NCI-H774 (cell line): Measurements from ENCODE around the gene IGF2.

ENCODE experiments used
- DNase-seq: peaks from one replicate; lab custom pipeline; 2025; lab: John Stamatoyannopoulos, UW

IGF2 gene

DNA sequence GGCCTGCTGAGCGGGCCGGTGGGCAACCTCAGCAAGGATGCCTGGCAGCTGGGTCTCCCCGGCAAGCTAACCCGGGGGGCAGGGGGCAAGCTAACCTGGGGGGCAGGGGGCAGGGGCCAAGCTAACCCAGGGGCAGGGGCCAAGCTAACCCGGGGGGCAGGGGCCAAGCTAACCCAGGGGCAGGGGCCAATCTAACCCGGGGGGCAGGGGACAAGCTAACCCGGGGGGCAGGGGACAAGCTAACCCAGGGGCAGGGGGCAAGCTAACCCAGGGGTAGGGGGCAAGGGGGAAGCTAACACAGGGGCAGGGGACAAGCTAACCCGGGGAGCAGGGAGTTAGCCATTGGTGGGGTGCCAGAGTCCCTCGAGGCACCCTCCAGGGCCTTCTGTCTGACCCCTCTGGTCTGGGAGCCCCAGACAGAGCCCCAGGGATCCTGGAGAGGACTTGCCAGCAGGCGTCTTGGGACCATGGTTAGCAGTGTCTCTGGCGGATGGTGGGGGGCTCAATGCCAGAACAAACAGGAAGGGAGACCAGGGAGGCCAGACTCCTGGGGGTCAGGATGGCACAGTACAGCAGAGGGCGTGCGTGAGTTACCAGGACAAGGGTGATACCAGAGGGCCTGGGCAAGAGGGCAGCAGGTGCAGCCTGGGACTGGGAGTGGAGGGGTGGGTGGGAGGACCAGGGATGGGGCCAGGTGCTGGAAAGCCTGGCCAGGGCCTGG lies 16.1 kb downstream of the IGF2 start:
- DNase-seq = no peak

- DNase-seq = no peak
Measured at GRCh38 chr11:2122222-2122906, 16.8 kb downstream of the IGF2 start.

DNA sequence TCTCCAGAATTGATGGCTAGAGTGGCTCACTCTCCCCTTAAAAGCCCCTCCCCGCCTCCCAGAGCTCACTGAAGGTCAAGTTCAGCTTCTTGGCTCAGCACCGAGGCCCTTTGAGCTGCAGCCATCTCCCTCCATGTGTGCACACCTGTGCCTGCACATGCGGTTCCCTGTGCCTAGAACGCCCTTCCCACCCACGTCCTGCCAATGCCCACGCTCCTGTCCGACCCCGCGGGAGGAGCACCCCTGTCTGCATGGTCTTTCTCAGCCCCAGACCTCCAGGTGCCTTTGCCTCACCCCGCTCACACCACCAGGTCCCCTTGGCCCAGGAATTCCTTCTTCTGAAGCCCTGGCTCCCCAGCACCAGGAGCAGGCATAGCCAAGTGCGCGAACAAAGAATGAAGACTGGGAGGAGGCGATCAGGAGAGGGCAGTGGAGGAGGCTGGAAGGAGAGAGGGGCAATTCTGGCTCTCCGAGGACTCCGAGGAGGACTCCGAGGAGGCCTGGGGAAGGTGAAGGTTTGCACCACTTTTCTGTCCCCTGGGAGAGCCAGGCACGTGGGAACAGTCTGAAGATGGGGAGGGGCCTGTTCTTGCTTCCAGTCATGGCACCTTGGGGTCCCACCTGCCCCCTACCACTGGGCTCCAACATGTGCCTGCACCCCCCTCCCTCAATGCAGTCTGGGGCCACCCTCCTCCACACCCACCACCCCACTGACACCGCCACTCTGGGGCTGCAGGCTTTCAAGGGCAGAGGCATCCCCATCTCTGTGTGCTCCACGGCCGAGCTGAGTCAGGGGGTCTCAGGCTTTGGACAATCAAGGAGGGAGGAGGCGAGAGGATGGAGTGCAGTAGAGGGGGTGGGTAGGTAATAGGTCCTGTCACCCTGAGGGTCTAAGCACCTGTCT lies 17.7 kb downstream of the IGF2 start:
- no peak for DNase-seq

DNA sequence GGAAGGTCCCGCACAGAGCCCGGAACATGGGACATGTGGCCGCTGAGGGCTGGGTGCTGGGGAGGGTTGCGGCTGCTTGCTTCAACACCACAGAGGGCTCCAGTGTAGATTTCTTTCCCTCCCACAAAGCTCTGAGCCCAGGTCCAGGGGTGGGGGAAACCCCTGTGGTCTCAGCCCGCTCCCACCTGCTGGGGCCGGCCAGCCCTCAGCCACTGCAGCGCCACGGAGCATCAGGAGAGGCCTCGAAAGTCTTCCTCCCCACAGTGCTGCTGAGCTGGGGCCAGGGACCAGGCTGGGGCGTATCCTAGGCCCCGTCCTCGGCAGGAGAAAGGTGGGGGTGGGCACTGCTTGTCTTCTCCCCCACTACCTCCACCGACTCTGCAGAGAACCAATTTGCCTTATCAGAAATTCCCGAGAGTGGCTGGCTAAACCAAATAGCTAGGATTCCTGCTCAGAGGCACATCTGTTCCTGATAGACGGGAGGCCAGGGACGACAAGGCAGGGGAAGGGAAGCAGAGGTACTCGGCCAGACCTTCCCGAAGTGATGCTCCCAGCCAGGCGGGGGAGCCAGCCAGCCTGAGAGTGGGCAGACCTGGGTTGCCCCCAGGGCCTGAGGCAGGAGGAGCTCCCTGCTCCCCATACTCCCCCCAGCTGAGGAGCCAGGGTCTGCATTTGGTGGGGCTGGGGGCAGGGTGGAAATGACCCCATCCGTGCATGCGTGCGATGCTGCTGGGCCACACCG lies 18.7 kb downstream of the IGF2 start:
- DNase-seq = no peak

- no peak for DNase-seq
Measured at GRCh38 chr11:2118677-2119076, 20.5 kb downstream of the IGF2 start.

DNA sequence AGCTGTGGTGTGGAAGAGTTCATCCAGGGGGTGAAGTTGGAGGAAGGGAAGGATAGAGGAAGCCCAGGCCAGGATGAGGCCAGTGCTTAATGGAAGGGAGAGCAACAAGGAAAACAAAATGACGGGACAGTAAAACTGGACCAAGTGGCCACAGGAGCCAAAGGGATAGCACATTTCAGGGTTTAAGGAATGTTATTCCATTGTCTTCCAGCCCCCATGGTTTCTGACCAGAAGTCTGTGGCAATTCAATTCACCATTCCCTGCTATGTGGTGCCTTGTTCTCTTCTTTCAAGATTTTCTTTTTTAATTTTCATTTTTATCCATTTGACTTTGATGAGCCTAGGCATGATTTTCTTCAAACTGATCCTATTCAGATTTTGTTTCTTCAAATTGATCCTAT lies 22.5 kb downstream of the IGF2 start:
- no peak for DNase-seq

GRCh38 chr11:2115308-2115707 lies 23.9 kb downstream of the IGF2 start:
- DNase-seq = no peak

DNA sequence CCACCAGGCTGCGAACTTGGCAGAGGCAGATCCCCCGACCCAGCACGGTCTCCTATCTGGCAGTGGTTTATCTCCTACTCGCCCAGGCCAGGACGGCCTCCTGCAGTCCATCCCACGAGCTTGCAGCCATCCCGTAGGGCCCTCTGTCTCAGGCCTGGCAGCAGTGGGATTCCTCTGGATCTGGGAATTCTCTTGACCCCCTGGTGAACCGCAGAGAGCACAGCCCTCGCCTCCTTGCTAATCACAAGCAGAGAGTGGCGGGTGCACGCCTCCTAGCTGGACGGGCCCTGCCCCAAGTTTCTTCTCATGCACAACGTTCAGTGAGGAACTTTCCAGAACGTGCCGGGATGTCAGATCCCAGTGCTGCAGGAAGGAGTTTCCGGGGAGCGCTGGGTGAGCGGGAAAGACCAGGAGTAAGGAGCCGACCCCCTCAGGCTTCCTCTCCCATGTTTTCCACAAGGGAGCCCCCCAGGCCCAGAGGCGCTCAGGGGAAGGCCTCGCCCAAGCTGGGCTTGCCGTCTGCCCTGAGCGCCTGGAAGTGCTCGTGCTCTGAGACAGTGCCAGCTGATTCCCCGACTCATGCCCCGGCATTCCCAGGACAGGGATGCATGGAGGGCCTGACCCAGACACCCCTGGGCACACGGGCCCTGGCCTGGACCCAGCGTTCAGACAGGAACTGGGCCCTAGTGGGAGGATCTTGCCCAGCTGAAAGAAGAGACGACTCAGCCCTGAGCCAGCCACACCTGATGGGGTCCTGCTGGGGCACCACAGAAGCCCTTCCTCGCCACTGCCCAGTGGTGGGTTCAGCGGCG lies 24.6 kb downstream of the IGF2 start:
- no peak for DNase-seq

DNA sequence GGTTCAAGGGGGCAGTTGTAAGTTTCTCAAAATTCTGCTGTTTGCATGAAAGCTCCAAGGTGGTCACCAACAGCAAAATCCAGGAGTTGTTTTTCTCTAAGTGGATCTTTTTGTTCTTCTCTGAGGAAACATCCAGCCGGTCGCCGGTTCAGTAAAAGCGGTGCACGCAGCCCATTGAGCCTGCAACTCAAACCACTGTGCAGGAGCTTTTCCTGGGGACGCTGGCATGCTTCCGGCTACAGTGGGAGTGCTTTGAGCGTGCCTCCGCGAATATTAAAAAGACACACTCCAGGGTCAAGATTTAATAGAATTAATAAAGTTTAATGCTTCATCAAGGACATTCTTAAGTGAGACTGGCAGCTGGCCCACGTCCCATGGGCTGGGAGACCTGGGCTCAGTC lies 25.4 kb downstream of the IGF2 start:
- no peak for DNase-seq

DNA sequence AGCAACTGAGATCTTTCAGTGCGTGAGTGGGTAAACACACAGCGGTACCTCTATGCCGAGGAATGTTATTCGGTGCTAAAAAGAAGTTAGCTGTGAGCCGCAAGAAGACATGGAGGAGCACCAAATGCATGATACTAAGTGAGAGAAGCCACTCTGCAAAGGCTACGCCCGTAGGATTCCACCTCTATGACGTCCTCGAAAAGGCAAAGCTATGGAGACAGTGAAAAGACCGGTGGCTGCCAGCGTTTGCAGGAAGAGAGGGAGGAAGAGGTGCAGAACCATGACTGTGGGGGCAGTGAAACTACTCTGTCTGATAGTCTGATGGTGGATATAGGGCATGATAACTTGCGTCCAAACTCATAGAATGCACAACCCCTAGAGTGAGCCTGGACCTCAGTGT lies 28.7 kb downstream of the IGF2 start:
- no peak for DNase-seq

DNA sequence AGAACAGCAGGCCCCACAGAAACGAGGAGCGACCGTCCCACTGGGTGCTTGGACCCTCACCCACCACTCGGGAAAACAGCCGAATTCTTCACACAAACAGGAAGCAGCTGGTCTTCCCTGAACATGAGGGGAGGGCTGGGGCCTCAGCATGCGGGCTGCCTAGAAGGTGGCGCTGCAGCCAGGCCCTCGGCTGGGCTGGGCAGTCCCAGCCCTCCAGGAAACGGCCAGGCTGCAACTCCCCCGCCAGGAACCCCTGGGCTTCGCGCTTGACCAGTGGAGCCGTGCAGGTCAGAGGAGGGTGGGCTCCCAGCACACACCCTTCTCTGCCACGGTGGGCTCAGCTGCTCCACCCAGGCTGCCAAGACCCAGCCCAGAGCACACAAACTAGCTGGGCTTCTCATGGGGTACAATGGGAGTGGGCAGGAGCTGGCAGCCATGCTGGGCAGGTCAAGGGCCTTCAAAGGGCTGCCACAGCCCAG lies 29.6 kb downstream of the IGF2 start:
- no peak for DNase-seq

DNA sequence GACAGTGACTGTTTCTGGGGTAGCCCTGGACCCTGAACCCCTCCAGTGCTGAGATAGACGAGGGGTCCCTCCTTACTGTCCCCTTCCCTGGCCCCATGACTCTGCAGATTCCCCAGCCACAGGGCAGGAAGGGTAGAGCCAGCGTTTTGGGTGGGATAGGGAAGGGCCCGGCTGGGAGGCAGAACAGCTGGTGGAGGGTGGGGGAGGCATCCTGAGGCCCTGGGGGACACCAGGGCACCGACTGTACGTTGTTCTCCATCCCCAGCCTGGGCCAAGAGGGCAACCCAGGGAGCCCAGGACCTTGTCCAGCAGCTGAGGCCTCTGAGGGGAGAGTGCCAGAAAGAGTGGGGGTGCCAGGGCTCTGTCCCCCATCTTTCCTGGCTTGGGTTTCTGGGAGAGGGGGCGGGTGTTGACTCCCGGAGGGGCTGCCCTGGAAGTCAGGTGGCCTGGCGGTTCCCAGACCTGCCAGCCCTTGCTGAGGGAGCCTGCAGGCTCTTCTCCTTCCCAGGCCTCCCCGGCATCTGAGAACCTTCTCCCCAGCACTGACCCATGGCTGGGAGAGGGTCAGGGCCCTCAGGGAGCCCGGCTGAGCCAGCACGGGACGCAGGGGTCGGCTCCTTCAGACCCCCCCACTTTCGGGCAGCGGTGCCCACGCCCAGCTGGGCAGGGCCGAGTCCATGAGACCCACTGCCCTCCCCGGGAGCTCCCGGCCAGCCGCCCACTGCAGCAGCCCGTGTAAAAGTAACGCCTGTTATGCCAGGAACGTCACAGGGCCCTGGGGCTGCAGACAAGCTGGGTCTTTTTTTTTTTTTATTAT lies 30.3 kb downstream of the IGF2 start:
- DNase-seq = no peak

DNA sequence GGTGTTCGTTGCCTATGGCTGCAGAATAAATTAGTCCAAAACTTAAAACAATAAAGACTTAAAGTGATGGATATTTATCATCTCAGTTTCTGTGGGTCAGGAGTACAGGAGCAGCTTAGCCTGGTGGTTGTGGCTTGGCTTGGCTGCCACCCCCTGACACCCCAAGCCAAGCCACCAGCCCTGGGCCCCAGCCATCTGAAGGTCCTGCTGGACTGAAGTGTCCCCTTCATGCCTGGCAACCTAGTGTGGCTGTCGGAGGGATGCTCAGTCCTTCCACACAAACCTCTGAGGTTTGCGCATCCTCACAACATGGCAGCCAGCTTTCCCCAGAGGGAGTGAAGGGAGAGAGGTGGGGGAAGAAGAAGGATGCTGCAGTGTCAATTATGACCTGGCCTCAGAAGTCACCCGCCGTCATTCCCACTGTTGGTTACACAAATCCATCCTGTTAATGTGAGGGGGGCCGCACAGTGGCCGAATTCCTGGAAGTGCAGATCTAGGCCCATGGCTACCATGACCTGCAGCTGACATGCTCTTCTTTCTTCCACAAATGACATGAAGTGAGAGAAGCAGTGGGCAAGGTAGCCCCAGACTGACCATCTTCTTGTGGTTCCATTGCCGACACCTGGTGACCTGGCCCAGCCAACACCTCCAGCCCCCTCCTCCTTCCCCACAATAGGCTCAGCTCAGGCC lies 31.1 kb downstream of the IGF2 start:
- no peak for DNase-seq

- no peak for DNase-seq
Measured at GRCh38 chr11:2107521-2107920, 31.7 kb downstream of the IGF2 start.

- no peak for DNase-seq
Measured at GRCh38 chr11:2106583-2107209, 32.5 kb downstream of the IGF2 start.

GRCh38 chr11:2105511-2105910 lies 33.7 kb downstream of the IGF2 start:
- DNase-seq = no peak

GRCh38 chr11:2104524-2105440 lies 34.4 kb downstream of the IGF2 start:
- DNase-seq = no peak
